K562 (cell line): ENCODE results near the gene ASRGL1. TPM values are rescaled to one million over a fixed set of nuclear protein-coding genes. Genes with fewer than 3 reads are reported as not detected.

ENCODE experiments used
- ATAC-seq: fragments of 200-7000 bp; cut with Tn5 transposase; 3 replicates; pipeline ENCODE4 v1.9.1; 2020; ENCODE audit warnings: moderate library complexity
- BruUV-seq: library from RNA; stranded (reverse); fragments of 400-500 nt; replicated peaks from 2 replicates; lab custom pipeline; 2021; lab: Mats Ljungman, UMichigan
- CTCF ChIA-PET: fragments of 300-600 bp; formaldehyde crosslinking; extraction: SDS; loops from one replicate; lab custom pipeline; 2021; ENCODE audit warnings: low intra/inter-chr PET ratio; lab: Yijun Ruan, JAX
- POLR2A ChIA-PET: fragments of 300-600, 350-650 bp; sonication (Branson Sonifier 250); formaldehyde crosslinking; extraction: SDS; loops from one replicate; lab custom pipeline; 2021; ENCODE audit warnings: antibody characterized with exemption, inconsistent platforms; lab: Yijun Ruan, JAX
- DNase-seq, 4 experiments: peaks; one replicate each; pipeline versions ENCODE4 v3.0.0 to v3.0.0-alpha.2; 2011 to 2018; ENCODE audit warnings: low spot score in 3 of 4, mixed read lengths in 3 of 4; ENCODE audit errors: extremely low read depth in 1 of 4
- FAIRE-seq: peaks from 2 replicates; lab custom pipeline; 2011; peaks lifted over from hg19 to GRCh38; lab: Jason Lieb, UNC
- H2AFZ ChIP-seq: 2 replicates; pipeline ENCODE4 v1.6.0; 2011; ENCODE audit warnings: low read depth, low read length, control low read depth, inconsistent platforms
- H3K27ac ChIP-seq: fragments of 200-600 bp; 3 replicates; pipeline ENCODE4 v1.8.0; 2011; ENCODE audit warnings: low read depth, mild to moderate bottlenecking, control low read depth, inconsistent platforms, low read length, moderate library complexity, mixed read lengths; ENCODE audit errors: extremely low read depth
- H3K27me3 ChIP-seq, 2 experiments: fragments of 300-600 bp in 1 of 2; 2 replicates in 1 of 2; 3 replicates in 1 of 2; pipeline versions ENCODE4 v1.6.0 to v1.8.0; 2011; ENCODE audit warnings: inconsistent platforms in 2 of 2, low read length in 2 of 2, mild to moderate bottlenecking in 1 of 2, mixed read lengths in 1 of 2, moderate library complexity in 1 of 2; ENCODE audit not compliant: control insufficient read depth in 2 of 2, insufficient read depth in 2 of 2
- H3K36me3 ChIP-seq: fragments of 300-600 bp; 3 replicates; pipeline ENCODE4 v1.8.0; 2011; ENCODE audit warnings: mild to moderate bottlenecking, low read length, inconsistent platforms; ENCODE audit not compliant: control insufficient read depth, insufficient read depth
- H3K4me1 ChIP-seq, 2 experiments: fragments of 200-600 bp in 1 of 2; replicated peaks in 1 of 2; 2 replicates in 1 of 2; 3 replicates in 1 of 2; pipeline versions ENCODE4 v1.5.1 to v1.8.0; 2011; ENCODE audit warnings: inconsistent platforms in 2 of 2, low read length in 2 of 2, mild to moderate bottlenecking in 1 of 2, mixed read lengths in 1 of 2, moderate library complexity in 1 of 2; ENCODE audit not compliant: control insufficient read depth in 2 of 2, insufficient read depth in 2 of 2
- H3K4me2 ChIP-seq: 2 replicates; pipeline ENCODE4 v1.6.1; 2011; ENCODE audit warnings: low read length, control low read depth, inconsistent platforms, mixed read lengths; ENCODE audit not compliant: insufficient read depth
- H3K4me3 ChIP-seq: fragments of 200-600 bp; sonication (generic), shearing (Covaris generic); 2 replicates; pipeline ENCODE4 v1.5.1; 2016; ENCODE audit warnings: control low read depth, inconsistent platforms
- H3K79me2 ChIP-seq: fragments of 200-600 bp; 3 replicates; pipeline ENCODE4 v1.8.0; 2011; ENCODE audit warnings: low read length, inconsistent platforms; ENCODE audit not compliant: control insufficient read depth, insufficient read depth
- H3K9ac ChIP-seq, 2 experiments: 2 replicates each; pipeline versions ENCODE4 v1.6.0 to v1.6.1; 2011; ENCODE audit warnings: low read depth in 2 of 2, low read length in 2 of 2, control low read depth in 1 of 2, inconsistent platforms in 1 of 2, mild to moderate bottlenecking in 1 of 2, mixed read lengths in 1 of 2; ENCODE audit not compliant: insufficient read depth in 1 of 2
- H3K9me1 ChIP-seq: one replicate; pipeline ENCODE4 v1.6.0; 2011; ENCODE audit warnings: inconsistent platforms, mild to moderate bottlenecking, low read length, moderate library complexity; ENCODE audit not compliant: control insufficient read depth, insufficient read depth
- H3K9me3 ChIP-seq: replicated peaks from 2 replicates; pipeline ENCODE4 v1.5.1; 2011; ENCODE audit warnings: low read depth, low read length, inconsistent platforms; ENCODE audit not compliant: control insufficient read depth, insufficient read depth
- H4K20me1 ChIP-seq: replicated peaks from 2 replicates; pipeline ENCODE4 v1.6.1; 2011; ENCODE audit warnings: low read length, inconsistent platforms, mixed read lengths; ENCODE audit not compliant: control insufficient read depth, insufficient read depth
- CBFB ChIP-seq: sonication (generic); formaldehyde crosslinking; IDR thresholded peaks from 2 replicates; pipeline ENCODE4 v1.4.0; 2020; ENCODE audit warnings: mild to moderate bottlenecking, missing genetic modification reagents
- CBX1 ChIP-seq: sonication (generic); IDR thresholded peaks from 2 replicates; pipeline ENCODE4 v1.6.1; 2016; ENCODE audit warnings: antibody characterized with exemption, low read depth, mild to moderate bottlenecking
- CLOCK ChIP-seq: fragments of 250-450 bp; sonication (Bioruptor Pico); IDR thresholded peaks from 2 replicates; pipeline ENCODE4 v1.4.0; 2020; ENCODE audit warnings: mild to moderate bottlenecking, moderate library complexity, borderline replicate concordance
- DIDO1 ChIP-seq: fragments of 450-650 bp; IDR thresholded peaks from 2 replicates; pipeline ENCODE4 v1.6.1; 2016; ENCODE audit warnings: low read depth, missing biosample characterization, missing genetic modification characterization
- GABPB1 ChIP-seq: sonication (generic); formaldehyde crosslinking; IDR thresholded peaks from 2 replicates; pipeline ENCODE4 v1.8.0; 2022; ENCODE audit warnings: mild to moderate bottlenecking, missing genetic modification reagents
- GTF2E2 ChIP-seq: fragments of 200-800 bp; sonication (Bioruptor generic); IDR thresholded peaks from 2 replicates; pipeline ENCODE4 v1.6.1; 2016; ENCODE audit warnings: missing genetic modification characterization, missing compliant biosample characterization
- MAFG ChIP-seq: fragments of 450-650 bp; conservative IDR thresholded peaks from 2 replicates; pipeline ENCODE4 v1.6.1; 2016; ENCODE audit warnings: missing genetic modification characterization, missing compliant biosample characterization
- PBX2 ChIP-seq, 2 experiments: IDR thresholded peaks in 1 of 2; conservative IDR thresholded peaks in 1 of 2; 2 replicates each; pipeline ENCODE4 v1.6.1; 2016; ENCODE audit warnings: low read depth in 2 of 2, mild to moderate bottlenecking in 1 of 2, missing compliant biosample characterization in 1 of 2, missing genetic modification characterization in 1 of 2, moderate library complexity in 1 of 2
- PHF20 ChIP-seq: fragments of 450-650 bp; IDR thresholded peaks from 2 replicates; pipeline ENCODE4 v1.6.1; 2018; ENCODE audit not compliant: partially characterized antibody
- RBBP5 ChIP-seq: fragments of 200-600 bp; sonication (generic); IDR thresholded peaks from 2 replicates; pipeline ENCODE4 v1.6.1; 2012; ENCODE audit warnings: borderline replicate concordance, mild to moderate bottlenecking, low read length, control low read depth, inconsistent platforms; ENCODE audit not compliant: insufficient read depth, poor library complexity, severe bottlenecking
- ZNF140 ChIP-seq: fragments of 250-450 bp; sonication (Bioruptor Pico); IDR thresholded peaks from 2 replicates; pipeline ENCODE4 v1.8.0; 2021; ENCODE audit warnings: moderate library complexity, mild to moderate bottlenecking, inconsistent platforms
- ZNF224 ChIP-seq: sonication (generic); formaldehyde crosslinking; IDR thresholded peaks from 2 replicates; pipeline ENCODE4 v1.8.0; 2022; ENCODE audit warnings: mild to moderate bottlenecking, missing genetic modification reagents
- WGBS: fragments of 100-300 bp; shearing (Covaris generic); methylation state at CpG from one replicate; pipeline ENCODE4 v1.1.6; 2016; ENCODE audit warnings: low coverage, mixed read lengths; ENCODE audit not compliant: insufficient coverage; ENCODE audit errors: missing lambda C conversion rate; 5-methylcytosine and 5-hydroxymethylcytosine counted together
- in situ Hi-C: fragments of 300-500 bp; cut with MboI; formaldehyde crosslinking; loops from 4 replicates; pipeline ENCODE4 v1.15.0; 2018; ENCODE audit warnings: inconsistent platforms, mixed read lengths
- intact Hi-C: fragments of 100-400 bp; cut with micrococcal nuclease; formaldehyde crosslinking; loops from 2 replicates; pipeline ENCODE4 v1.14.2; 2022
- polyA plus RNA-seq, 8 experiments: library from polyadenylated mRNA; depleted of rRNA in 4 of 8; stranded (reverse) in 5 of 8; unstranded in 3 of 8; fragments of >200 nt; fragmentation: Nextera tagmentation in 2 of 8; fragmentation: Illumina TruSeq in 1 of 8; extraction: Ambion mirVana in 2 of 8; extraction: Trizol in 1 of 8; gene quantifications; 2 replicates each; pipeline versions ENCODE4 v1.2.1 to v1.2.3, GENCODE V29; 2011 to 2014; ENCODE audit warnings: inconsistent platforms in 1 of 8, missing spikeins in 1 of 8
- total RNA-seq, 7 experiments: library from RNA; depleted of rRNA in 6 of 7; stranded (reverse); fragments of >200 nt in 6 of 7; fragmentation: Illumina TruSeq in 2 of 7; extraction: Trizol in 2 of 7; gene quantifications; 2 replicates each; pipeline versions ENCODE4 v1.2.1 to v1.2.3, GENCODE V29; 2011 to 2021; ENCODE audit warnings: low replicate concordance in 1 of 7
- TF ChIP-seq, protein P1 (sequence below): IDR thresholded peaks from 2 replicates; pipeline ENCODE4 v1.6.1; 2011; ENCODE audit not compliant: insufficient read length; ENCODE audit errors: extremely low read depth
- TF ChIP-seq, protein P2 (sequence below): fragments of 250-450 bp; sonication (Bioruptor Pico); IDR thresholded peaks from 2 replicates; pipeline ENCODE4 v1.8.0; 2021; ENCODE audit warnings: moderate library complexity, mild to moderate bottlenecking, inconsistent platforms

Gene ASRGL1
- total and polyA plus RNA-seq, 9 of the 15 experiments (the other 6 are each of a cell fraction or from before 2014, with no cell fraction given) = 3.1 to 23.0 (median 11.2) TPM

GRCh38 chr11:62372871-62373270 is 35.6 kb downstream of the ASRGL1 start:
- no peak overlapping the region for H3K9ac ChIP-seq
- DNase-seq (no peak), ATAC-seq (no peak; the same call in 2 of the 3 replicates), FAIRE-seq (no peak)
- H2AFZ ChIP-seq = no peak overlapping the region
- peaks cover 14% of the 10 kb centered on the region in 2 experiments; a peak in 4 of 5 replicates for H3K4me1 ChIP-seq
- H3K9me1 ChIP-seq = no peaks in the 10 kb centered on the region
- no peak overlapping the region for H3K27ac ChIP-seq
- intact Hi-C loops = loop anchor here (10.0 kb wide), 1 partner anchor 48 kb away; no protein-coding TSS in a partner anchor
- no peaks in the 10 kb centered on the region for H4K20me1 ChIP-seq
- BruUV-seq = no TSS peak
- in situ Hi-C loops = loop anchor here (5.0 kb wide), 1 partner anchor 36 kb away; the partner anchor contains the start of gene ASRGL1
- H3K4me2 ChIP-seq = no peak overlapping the region
- POLR2A ChIA-PET = interaction anchor here (1.2 kb wide), 1 partner anchor 35 kb away, joined by 4 read pairs; no protein-coding TSS in a partner anchor
- CTCF ChIA-PET = no interaction called here
- no peaks in the 10 kb centered on the region for H3K36me3 ChIP-seq
- WGBS = 67% methylated on average over 6 of the region's 6 CpGs
- H3K79me2 ChIP-seq = no peaks in the 10 kb centered on the region
- H3K4me3 ChIP-seq = no peak overlapping the region
- no peaks in the 10 kb centered on the region for H3K27me3 ChIP-seq
- H3K9me3 ChIP-seq = no peaks in the 10 kb centered on the region
- TF ChIP-seq ZNF140 (CRISPR knock-in tag) (no peak), MAFG (tag) (no peak), ZNF224 (CRISPR knock-in tag) (no peak), GABPB1 (CRISPR knock-in tag) (no peak), CBFB (CRISPR knock-in tag) (no peak), PBX2 (CRISPR knock-in tag; IDR thresholded peaks at IDR 0.05; ENCODE audit: low read depth) (no peak), PBX2 (tag; conservative IDR thresholded peaks at IDR 0.05; ENCODE audit: low read depth) (no peak), DIDO1 (tag) (no peak), CLOCK (CRISPR knock-in tag) (no peak), GTF2E2 (tag) (no peak), CBX1 (no peak), PHF20 (no peak), RBBP5 (no peak)
- TF ChIP-seq, protein P1, sequence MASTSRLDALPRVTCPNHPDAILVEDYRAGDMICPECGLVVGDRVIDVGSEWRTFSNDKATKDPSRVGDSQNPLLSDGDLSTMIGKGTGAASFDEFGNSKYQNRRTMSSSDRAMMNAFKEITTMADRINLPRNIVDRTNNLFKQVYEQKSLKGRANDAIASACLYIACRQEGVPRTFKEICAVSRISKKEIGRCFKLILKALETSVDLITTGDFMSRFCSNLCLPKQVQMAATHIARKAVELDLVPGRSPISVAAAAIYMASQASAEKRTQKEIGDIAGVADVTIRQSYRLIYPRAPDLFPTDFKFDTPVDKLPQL = no peak
- TF ChIP-seq, protein P2, sequence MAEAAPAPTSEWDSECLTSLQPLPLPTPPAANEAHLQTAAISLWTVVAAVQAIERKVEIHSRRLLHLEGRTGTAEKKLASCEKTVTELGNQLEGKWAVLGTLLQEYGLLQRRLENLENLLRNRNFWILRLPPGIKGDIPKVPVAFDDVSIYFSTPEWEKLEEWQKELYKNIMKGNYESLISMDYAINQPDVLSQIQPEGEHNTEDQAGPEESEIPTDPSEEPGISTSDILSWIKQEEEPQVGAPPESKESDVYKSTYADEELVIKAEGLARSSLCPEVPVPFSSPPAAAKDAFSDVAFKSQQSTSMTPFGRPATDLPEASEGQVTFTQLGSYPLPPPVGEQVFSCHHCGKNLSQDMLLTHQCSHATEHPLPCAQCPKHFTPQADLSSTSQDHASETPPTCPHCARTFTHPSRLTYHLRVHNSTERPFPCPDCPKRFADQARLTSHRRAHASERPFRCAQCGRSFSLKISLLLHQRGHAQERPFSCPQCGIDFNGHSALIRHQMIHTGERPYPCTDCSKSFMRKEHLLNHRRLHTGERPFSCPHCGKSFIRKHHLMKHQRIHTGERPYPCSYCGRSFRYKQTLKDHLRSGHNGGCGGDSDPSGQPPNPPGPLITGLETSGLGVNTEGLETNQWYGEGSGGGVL (CRISPR knock-in tag) = no peak
